HG03066 (cell line): Measurements from ENCODE around the gene BEND2.

Experiments
- ATAC-seq: cut with Tn5 transposase; IDR thresholded peaks from one replicate; pipeline ENCODE4 v1.9.1; 2021; ENCODE audit warnings: low read depth; ENCODE audit not compliant: unreplicated experiment

The BEND2 gene

GRCh38 chrX:18146954-18147353 is 73.7 kb downstream of the BEND2 start:
- no peak for ATAC-seq

DNA sequence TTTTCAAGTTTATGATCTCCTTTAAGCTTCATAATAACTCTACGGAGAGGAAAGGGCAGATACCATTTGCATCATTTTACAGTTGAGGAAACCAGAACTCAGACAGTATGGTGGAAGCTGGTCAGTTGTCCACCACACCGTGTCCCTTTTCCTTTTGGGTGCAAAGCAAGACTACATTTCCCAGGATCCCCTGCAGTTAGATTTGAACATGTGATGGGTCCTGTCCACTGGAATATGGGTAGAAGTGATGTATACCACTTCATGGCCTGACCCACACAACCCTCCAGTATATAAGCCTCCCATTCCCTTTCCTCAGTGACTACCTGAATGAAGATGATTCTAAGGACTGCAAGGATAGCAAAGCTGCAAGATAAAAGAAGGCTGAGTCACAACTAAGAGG is 74.7 kb downstream of the BEND2 start:
- no peak for ATAC-seq

DNA sequence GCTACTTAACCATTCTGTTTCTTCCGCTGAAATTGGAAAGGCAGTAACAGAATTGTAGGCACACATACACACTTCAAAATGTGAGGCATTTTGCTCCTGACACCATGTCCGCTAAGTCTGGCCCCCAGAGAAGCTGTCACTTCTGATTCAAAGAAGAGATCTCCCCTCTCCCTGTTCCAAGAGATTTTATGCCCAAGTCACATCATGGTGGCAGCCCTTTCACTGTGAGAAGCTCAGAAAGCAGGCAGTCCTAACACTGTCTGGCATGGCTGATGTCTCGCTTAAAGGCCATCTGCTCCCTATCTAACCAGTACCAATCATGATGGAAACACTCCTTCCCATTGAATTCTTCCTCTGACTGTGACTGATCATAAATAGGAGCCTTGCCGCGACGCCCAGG is 83.9 kb downstream of the BEND2 start:
- ATAC-seq: no peak

- no peak for ATAC-seq
Observed at GRCh38 chrX:18133605-18134004, 87.1 kb downstream of the BEND2 start.

DNA sequence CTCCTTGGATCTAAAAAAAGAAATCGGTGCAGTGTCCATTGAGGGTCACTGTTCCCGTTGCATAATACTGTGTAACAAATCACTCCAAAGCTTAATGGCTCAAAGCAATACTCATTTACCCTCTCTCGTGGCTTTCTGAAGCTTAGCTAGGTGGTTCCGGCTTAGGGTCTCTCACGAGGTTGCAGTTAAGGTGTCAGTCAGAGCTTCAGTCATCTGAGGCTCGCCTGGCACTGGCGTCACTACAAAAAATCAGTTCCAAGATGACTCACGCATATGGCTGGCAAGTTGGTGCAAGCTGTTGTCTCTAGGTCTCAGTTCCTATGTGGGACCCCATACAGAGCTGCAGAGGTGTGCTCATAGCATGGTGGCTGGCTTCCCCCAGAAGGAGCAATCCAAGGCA is 91.0 kb downstream of the BEND2 start:
- no peak for ATAC-seq

DNA sequence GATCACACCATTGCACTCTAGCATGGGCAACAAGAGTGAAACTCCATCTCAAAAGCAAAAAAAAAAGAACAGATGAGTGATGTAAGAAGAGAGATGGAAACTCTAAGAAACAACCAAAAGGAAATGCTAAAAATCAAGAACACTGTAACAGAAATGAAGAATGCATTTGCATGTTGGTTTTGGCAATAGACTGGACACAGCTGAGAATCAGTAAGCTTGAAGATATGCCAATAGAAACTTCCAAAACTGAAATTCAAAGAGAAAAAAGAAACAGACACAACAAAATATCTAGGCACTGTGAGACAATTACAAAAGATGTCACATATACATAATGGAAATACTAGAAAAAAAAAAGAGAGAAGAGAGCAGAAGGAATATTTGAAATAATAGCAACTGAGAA is 93.7 kb downstream of the BEND2 start:
- ATAC-seq: no peak

DNA sequence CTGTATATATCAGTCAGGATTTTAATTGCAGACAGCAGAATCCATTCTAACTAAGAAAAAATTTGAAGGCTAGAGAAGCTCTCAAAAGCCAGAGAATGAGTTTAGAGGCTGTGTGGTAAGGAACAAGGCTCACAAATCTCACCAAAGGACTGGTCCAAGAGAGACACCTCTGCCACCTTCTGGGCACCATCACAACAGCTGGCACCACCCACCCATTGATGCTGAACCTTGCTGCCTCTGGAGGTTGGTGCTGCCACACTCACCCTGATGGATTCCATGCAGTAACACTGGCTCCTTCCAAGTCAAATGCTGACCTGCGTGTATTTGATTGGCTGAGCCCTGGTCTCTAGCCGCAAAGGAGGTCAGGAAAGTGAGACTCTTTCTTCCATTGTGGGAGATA is 100.8 kb downstream of the BEND2 start:
- ATAC-seq: no peak
